SK-N-SH treated with all-trans-retinoic acid at 6 μM for 48 hours (cell line): Measurements from ENCODE around the gene SUMF2.
"Not testable (repeated sequence)": the region's sequence is repeated elsewhere in the genome, so short reads cannot be mapped to it uniquely, and the experiment has no call there.

Source experiments
- ATAC-seq: fragments of 200-7000 bp; cut with Tn5 transposase; 3 replicates; pipeline ENCODE4 v1.9.1; 2020; ENCODE audit warnings: mild to moderate bottlenecking, moderate library complexity
- ARNTL ChIP-seq: fragments of 450-650 bp; formaldehyde crosslinking; IDR thresholded peaks from 2 replicates; pipeline ENCODE4 v1.5.0; 2020; ENCODE audit warnings: low read depth, mild to moderate bottlenecking, moderate library complexity, borderline replicate concordance
- BACH2 ChIP-seq: fragments of 250-450 bp; sonication (Bioruptor Pico); IDR thresholded peaks from 2 replicates; pipeline ENCODE4 v1.9.0; 2021; ENCODE audit warnings: mild to moderate bottlenecking, borderline replicate concordance
- CREB5 ChIP-seq: fragments of 250-450 bp; sonication (Bioruptor Pico); IDR thresholded peaks from 2 replicates; pipeline ENCODE4 v1.5.1; 2020; ENCODE audit warnings: low read depth, mild to moderate bottlenecking, moderate library complexity
- CSDC2 ChIP-seq: fragments of 250-450 bp; sonication (Bioruptor Pico); IDR thresholded peaks from 2 replicates; pipeline ENCODE4 v1.5.0; 2020; ENCODE audit warnings: mild to moderate bottlenecking, moderate library complexity
- CSRNP3 ChIP-seq: fragments of 250-450 bp; sonication (Bioruptor Pico); IDR thresholded peaks from 2 replicates; pipeline ENCODE4 v1.5.1; 2021; ENCODE audit warnings: mild to moderate bottlenecking, moderate library complexity
- ESRRG ChIP-seq: fragments of 250-450 bp; sonication (Bioruptor Pico); IDR thresholded peaks from 2 replicates; pipeline ENCODE4 v1.6.1; 2021; ENCODE audit warnings: mild to moderate bottlenecking
- ISL1 ChIP-seq: fragments of 250-450 bp; sonication (Bioruptor Pico); IDR thresholded peaks from 2 replicates; pipeline ENCODE4 v2.1.2; 2022; ENCODE audit warnings: mild to moderate bottlenecking, moderate library complexity
- OSR1 ChIP-seq: fragments of 250-450 bp; sonication (Bioruptor Pico); IDR thresholded peaks from 2 replicates; pipeline ENCODE4 v1.8.0; 2022; ENCODE audit warnings: moderate library complexity, mild to moderate bottlenecking, inconsistent platforms
- PPARA ChIP-seq: fragments of 250-450 bp; sonication (Bioruptor Pico); IDR thresholded peaks from 2 replicates; pipeline ENCODE4 v1.5.0; 2020; ENCODE audit warnings: mild to moderate bottlenecking, borderline replicate concordance
- RARB ChIP-seq: fragments of 250-450 bp; sonication (Bioruptor Pico); IDR thresholded peaks from 2 replicates; pipeline ENCODE4 v1.8.0; 2021; ENCODE audit warnings: mild to moderate bottlenecking, moderate library complexity
- SNAI2 ChIP-seq: fragments of 250-450 bp; sonication (Bioruptor Pico); IDR thresholded peaks from 2 replicates; pipeline ENCODE4 v1.5.0; 2020; ENCODE audit warnings: mild to moderate bottlenecking, moderate library complexity
- TCF4 ChIP-seq: fragments of 250-450 bp; sonication (Bioruptor Pico); IDR thresholded peaks from 2 replicates; pipeline ENCODE4 v1.8.0; 2021; ENCODE audit warnings: mild to moderate bottlenecking, moderate library complexity, borderline replicate concordance
- TOX ChIP-seq: fragments of 250-450 bp; sonication (Bioruptor Pico); IDR thresholded peaks from 2 replicates; pipeline ENCODE4 v1.8.0; 2021; ENCODE audit warnings: mild to moderate bottlenecking, moderate library complexity, borderline replicate concordance
- TSHZ2 ChIP-seq: fragments of 250-450 bp; sonication (Bioruptor Pico); IDR thresholded peaks from 2 replicates; pipeline ENCODE4 v1.5.0; 2020; ENCODE audit warnings: mild to moderate bottlenecking, moderate library complexity
- ZC3H10 ChIP-seq: fragments of 250-450 bp; sonication (Bioruptor Pico); IDR thresholded peaks from 2 replicates; pipeline ENCODE4 v1.5.1; 2021; ENCODE audit warnings: mild to moderate bottlenecking, moderate library complexity
- ZFP3 ChIP-seq: fragments of 250-450 bp; sonication (Bioruptor Pico); IDR thresholded peaks from 2 replicates; pipeline ENCODE4 v1.5.0; 2020; ENCODE audit warnings: mild to moderate bottlenecking, moderate library complexity
- ZFP30 ChIP-seq: fragments of 450-650 bp; formaldehyde crosslinking; IDR thresholded peaks from 2 replicates; pipeline ENCODE4 v1.5.0; 2022; ENCODE audit warnings: mild to moderate bottlenecking, moderate library complexity
- ZNF565 ChIP-seq: fragments of 450-650 bp; formaldehyde crosslinking; conservative IDR thresholded peaks from 2 replicates; pipeline ENCODE4 v1.5.0; 2020; ENCODE audit warnings: low read depth, mild to moderate bottlenecking, moderate library complexity
- ZNF70 ChIP-seq: fragments of 450-650 bp; formaldehyde crosslinking; IDR thresholded peaks from 2 replicates; pipeline ENCODE4 v1.5.0; 2020; ENCODE audit warnings: mild to moderate bottlenecking, moderate library complexity
- ZNF8 ChIP-seq: fragments of 450-650 bp; formaldehyde crosslinking; IDR thresholded peaks from 2 replicates; pipeline ENCODE4 v1.5.0; 2020; ENCODE audit warnings: mild to moderate bottlenecking, moderate library complexity
- TF ChIP-seq, protein P1 (sequence below): fragments of 250-450 bp; sonication (Bioruptor Pico); IDR thresholded peaks from 2 replicates; pipeline ENCODE4 v1.8.0; 2020; ENCODE audit warnings: mild to moderate bottlenecking, moderate library complexity, borderline replicate concordance

The SUMF2 gene

GRCh38 chr7:56030340-56030739 is 33.7 kb upstream of the SUMF2 start:
- ATAC-seq: no peak
- no peak for TF ChIP-seq ZC3H10
- 0 out of 2 replicates have a peak, but pooled peaks have one; percentile 48 for TF ChIP-seq TSHZ2 (CRISPR knock-in tag)
- peak; percentile 84 for TF ChIP-seq TCF4 (CRISPR knock-in tag)
- TF ChIP-seq, all 23 proteins: peak for 2

DNA sequence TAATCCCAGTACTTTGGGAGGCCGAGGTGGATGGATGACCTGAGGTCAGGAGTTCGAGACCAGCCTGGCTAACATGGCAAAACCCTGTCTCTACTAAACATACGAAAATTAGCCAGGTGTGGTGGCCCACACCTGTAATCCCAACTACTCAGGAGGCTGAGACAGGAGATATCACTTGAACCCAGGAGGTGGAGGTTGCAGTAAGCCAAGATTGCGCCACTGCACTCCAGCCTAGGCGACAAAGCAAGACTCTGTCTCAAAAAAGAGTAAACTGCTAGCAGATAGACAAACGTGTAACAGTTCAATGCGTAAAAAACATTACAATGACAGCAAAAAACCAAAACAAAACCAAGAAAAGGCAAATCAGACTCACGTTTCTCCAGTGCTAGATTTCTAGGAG is 32.5 kb upstream of the SUMF2 start:
- ATAC-seq: not testable (repeated sequence)

- not testable (repeated sequence) for ATAC-seq
Measured at GRCh38 chr7:56032578-56032977, 31.5 kb upstream of the SUMF2 start.

GRCh38 chr7:56033671-56034432 is 30.2 kb upstream of the SUMF2 start:
- TF ChIP-seq TOX (CRISPR knock-in tag) (no peak), RARB (no peak), CREB5 (CRISPR knock-in tag) (0 out of 2 replicates have a peak, but pooled peaks have one; percentile 43), PPARA (CRISPR knock-in tag) (no peak), CSRNP3 (CRISPR knock-in tag) (no peak), CSDC2 (CRISPR knock-in tag) (no peak), ZFP3 (no peak), TCF4 (CRISPR knock-in tag) (no peak), ZNF70 (CRISPR knock-in tag) (no peak), ESRRG (CRISPR knock-in tag) (no peak), ISL1 (CRISPR knock-in tag) (no peak), BACH2 (CRISPR knock-in tag) (no peak), ZNF565 (CRISPR knock-in tag) (no peak), SNAI2 (CRISPR knock-in tag) (no peak), ZFP30 (CRISPR knock-in tag) (no peak), TSHZ2 (CRISPR knock-in tag) (0 out of 2 replicates have a peak, but pooled peaks have one; percentile 6), ARNTL (CRISPR knock-in tag) (no peak), OSR1 (CRISPR knock-in tag) (no peak), ZNF8 (CRISPR knock-in tag) (no peak), ZC3H10 (no peak)
- TF ChIP-seq, protein P1, sequence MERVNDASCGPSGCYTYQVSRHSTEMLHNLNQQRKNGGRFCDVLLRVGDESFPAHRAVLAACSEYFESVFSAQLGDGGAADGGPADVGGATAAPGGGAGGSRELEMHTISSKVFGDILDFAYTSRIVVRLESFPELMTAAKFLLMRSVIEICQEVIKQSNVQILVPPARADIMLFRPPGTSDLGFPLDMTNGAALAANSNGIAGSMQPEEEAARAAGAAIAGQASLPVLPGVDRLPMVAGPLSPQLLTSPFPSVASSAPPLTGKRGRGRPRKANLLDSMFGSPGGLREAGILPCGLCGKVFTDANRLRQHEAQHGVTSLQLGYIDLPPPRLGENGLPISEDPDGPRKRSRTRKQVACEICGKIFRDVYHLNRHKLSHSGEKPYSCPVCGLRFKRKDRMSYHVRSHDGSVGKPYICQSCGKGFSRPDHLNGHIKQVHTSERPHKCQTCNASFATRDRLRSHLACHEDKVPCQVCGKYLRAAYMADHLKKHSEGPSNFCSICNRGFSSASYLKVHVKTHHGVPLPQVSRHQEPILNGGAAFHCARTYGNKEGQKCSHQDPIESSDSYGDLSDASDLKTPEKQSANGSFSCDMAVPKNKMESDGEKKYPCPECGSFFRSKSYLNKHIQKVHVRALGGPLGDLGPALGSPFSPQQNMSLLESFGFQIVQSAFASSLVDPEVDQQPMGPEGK (CRISPR knock-in tag): peak; percentile 97
- ATAC-seq: peak; percentile 96
